GM12872 (cell line): ENCODE data around the gene PROKR2.

Source experiments
- TF ChIP-seq, protein P1 (sequence below): IDR thresholded peaks from 3 replicates; pipeline ENCODE4 v1.5.1; 2011; ENCODE audit warnings: low read depth, mild to moderate bottlenecking, low read length, moderate library complexity; ENCODE audit not compliant: insufficient read depth

Gene PROKR2

DNA sequence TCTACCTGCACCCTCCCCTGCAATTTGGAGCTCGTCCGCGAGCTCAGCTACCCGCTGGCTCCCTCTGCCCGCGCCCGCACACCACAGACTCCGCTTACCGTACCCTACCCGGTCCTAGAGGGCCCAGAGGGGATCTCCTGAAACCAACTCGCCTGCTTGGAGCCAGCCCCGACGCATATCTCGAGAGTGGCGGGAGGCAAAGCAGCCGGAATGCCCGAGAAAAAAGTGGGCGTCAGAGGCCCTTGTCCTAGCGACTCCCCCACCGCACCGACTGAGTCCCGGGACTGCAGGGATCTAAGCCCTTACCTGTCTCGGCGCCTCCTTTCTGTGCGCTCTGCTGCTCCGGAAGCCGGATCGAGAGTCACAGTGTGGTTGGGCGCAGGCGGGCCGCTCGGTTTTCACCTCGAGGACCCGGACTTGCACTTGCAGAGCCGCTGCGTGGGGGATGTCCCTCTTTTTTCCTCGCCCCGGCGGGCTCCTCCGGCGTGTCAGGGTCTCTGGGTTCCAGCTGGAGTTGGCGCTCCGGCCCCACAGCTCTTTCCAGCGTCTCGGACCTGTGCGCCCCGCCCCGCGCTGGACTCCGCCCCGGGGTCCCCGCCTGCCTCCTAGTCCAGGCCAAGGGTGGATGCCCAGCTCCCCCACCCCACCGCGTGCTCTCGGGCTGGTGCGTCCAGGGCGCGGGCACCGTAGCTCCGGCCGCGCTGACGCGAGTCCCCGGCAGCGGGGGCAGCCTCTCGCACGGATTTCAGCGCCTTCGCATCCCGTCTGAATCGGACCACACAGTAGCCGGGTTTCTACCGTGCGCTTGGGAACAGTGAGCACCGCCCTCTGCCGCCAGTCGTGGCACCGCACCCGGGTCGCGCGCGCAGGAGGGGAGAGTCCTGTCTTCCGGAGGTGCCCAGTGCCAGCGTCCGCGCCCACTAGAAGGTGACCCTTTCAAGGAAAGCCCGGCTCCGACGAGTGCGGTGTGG lies at the start of gene PROKR2:
Gene PROKR2 (minus strand): TSS at position 767 of the 971 bp plus-strand sequence. CDS start 2,585 bp downstream, outside the sequence.
- TF ChIP-seq, protein P1, sequence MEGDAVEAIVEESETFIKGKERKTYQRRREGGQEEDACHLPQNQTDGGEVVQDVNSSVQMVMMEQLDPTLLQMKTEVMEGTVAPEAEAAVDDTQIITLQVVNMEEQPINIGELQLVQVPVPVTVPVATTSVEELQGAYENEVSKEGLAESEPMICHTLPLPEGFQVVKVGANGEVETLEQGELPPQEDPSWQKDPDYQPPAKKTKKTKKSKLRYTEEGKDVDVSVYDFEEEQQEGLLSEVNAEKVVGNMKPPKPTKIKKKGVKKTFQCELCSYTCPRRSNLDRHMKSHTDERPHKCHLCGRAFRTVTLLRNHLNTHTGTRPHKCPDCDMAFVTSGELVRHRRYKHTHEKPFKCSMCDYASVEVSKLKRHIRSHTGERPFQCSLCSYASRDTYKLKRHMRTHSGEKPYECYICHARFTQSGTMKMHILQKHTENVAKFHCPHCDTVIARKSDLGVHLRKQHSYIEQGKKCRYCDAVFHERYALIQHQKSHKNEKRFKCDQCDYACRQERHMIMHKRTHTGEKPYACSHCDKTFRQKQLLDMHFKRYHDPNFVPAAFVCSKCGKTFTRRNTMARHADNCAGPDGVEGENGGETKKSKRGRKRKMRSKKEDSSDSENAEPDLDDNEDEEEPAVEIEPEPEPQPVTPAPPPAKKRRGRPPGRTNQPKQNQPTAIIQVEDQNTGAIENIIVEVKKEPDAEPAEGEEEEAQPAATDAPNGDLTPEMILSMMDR = no peak

DNA sequence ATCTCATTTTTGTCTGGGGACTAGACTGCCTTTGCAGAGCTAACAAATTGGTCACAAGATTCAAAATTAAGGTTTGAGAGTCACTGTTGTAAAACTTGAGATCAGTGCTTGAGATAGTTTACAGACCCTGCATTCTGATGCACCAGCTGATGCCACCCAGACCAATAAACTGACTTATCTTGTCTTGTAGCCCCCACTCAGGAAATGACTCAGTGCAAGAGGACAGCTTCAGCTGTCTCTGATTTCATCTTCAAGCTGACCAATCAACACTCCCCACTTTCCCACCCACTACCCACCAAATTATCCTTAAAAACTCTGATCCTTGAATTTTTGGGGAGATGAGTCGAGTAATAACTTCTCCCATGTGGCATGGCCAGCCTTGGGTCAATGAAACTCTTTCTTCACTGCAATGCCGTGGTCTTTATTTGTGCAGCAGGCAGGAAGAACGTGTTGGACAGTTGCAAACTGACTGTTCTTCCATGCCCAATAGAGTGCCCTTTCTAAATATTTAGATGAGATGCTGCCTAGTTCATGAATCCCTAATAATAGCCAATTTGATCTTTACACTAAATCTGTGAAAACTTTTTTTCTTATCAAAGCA lies 48.3 kb upstream of the PROKR2 start:
- TF ChIP-seq, protein P1 = no peak

DNA sequence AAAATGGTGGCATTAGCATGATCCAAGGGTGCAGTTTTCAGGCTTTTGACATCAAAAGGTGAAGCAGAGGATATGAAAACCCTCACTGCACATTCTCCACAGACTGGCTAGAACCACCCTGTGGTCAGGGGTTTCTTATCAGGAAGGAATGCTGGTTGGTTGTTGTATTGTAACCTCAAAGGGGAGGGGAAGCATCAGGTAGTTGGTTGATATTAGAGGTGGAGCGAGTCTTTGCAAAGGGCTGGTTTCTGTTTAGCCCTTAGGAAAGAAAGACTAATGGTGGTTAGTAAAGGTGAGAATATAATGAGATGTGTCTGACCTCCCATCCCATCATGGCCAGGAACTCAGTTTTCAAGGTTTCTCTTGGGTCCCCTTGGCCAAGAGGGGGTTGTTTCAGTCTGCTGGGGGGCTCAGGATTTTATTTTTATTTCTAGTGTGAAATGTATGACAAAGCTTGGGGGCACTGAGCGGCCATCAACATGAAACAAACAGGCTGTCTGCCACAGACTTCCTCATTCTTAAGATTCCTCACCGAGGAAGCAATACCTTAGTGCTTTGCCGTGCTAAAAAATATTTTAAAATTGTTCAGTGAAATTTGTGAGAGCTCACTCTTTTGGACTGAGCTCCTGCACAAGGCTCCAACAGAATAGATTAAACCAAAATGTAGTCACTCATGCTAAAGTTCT lies 47.5 kb upstream of the PROKR2 start:
- TF ChIP-seq, protein P1 = no peak

DNA sequence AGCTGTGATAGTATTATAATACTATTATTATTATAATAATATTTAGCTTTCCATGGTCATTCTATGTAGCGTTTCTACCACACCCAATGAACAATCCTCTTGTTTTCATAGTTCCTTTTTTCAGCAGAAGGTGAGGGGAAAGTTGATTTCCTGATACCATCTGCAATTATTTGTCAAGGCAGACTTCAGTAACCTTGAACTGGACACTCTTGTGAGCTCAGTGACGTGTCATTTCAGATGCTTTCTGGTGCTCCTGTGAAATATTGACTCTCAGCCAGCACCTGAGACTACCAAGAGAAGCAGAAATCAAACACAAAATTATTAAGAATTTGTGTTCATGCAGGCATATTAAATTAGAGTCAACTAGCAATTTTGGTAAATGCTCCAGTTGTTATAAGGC lies 46.0 kb upstream of the PROKR2 start:
- TF ChIP-seq, protein P1 = no peak

DNA sequence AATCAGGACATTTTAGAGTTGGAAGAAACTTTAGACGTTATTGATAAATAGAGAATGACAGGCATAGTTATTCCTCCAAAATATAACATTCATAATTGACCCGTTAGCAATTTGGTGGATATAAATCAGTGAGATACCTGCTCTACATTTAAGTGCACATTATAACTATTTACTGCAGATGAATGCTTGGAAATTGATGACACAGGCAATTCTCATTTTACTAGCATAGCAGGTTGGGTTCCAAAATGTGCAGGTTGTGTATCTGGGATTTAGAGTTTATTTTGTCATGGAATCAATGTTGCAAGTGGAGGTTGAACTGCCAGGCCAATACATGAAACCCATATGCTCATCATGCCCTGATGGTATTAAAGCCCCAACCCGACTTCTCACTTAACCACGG lies 44.4 kb upstream of the PROKR2 start:
- TF ChIP-seq, protein P1 = no peak

DNA sequence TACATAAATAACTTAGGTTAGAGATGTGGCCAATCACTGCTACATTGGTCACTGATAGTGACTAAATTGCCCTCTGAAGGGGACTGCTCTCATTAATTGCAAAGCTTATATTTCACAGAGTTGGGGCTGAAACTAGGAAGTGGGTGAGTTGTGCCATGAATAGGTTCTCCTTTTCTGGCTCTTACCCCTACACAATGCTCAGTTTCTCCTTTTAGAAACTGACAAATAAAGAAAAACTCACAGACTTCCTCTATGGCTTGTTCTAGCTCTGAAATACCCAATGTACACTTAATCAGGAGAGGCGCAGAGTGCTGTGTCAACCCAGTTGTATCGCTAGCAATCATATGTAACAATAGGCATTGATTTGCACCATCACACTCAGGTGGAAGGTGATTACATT lies 41.2 kb upstream of the PROKR2 start:
- TF ChIP-seq, protein P1 = no peak

DNA sequence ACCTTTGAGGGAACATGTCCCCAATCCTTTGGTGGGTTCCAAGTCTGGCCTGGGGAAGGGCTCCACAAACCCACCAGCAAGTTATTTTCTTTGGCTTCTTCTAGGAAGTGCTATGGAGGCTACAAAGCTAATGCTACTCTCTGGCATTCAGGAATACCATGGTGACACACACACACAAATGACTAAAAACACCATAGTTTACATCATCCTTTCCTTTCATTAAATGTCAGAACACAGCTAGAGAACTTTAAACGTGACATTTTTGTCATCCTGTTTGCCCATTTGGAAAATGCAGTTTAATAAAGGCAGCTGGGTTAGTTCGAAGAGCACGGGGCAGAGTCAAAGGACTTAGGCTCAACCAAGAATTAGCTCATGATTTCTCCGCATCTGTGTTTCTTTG lies 40.2 kb upstream of the PROKR2 start:
- TF ChIP-seq, protein P1 = no peak
